Measurements from ENCODE around the gene VKORC1L1. TPM values are rescaled to one million over a fixed set of nuclear protein-coding genes. Genes with fewer than 3 reads are reported as not detected.
A peak's percentile ranks its signal among the peaks of the same experiment; 100 is the strongest.
"Not testable (repeated sequence)": the region's sequence is repeated elsewhere in the genome, so short reads cannot be mapped to it uniquely, and the experiment has no call there.

Gene VKORC1L1
- total and polyA plus RNA-seq, 9 donors = 11.0 to 24.4 (median 20.4) TPM

GRCh38 chr7:65898677-65899447, 26.0 kb downstream of the VKORC1L1 start:
- not testable (repeated sequence) for H3K27me3 ChIP-seq (ENCODE audit: control insufficient read depth, insufficient read depth, low read length); H3K4me1 ChIP-seq (ENCODE audit: control insufficient read depth, insufficient read depth, low read length); H3K4me3 ChIP-seq (ENCODE audit: low read length); H3K36me3 ChIP-seq (ENCODE audit: control insufficient read depth, insufficient read depth, low read length); H3K27ac ChIP-seq (ENCODE audit: low read length); DNase-seq
- H3K9me3 ChIP-seq (replicated peaks; ENCODE audit: control insufficient read depth, low read depth, low read length) = peaks cover 18% of the 10 kb centered on the region
- WGBS (ENCODE audit: insufficient coverage) = 92% methylated on average over 2 of the region's 2 CpGs

- Histone ChIP-seq H3K4me1 (ENCODE audit: control insufficient read depth, insufficient read depth, low read length) (no peaks in the 10 kb centered on the region), H3K4me3 (ENCODE audit: low read length) (no peak overlapping the region), H3K36me3 (ENCODE audit: control insufficient read depth, insufficient read depth, low read length) (peaks cover 3% of the 10 kb centered on the region), H3K9me3 (replicated peaks; ENCODE audit: control insufficient read depth, low read depth, low read length) (peaks cover 22% of the 10 kb centered on the region), H3K27me3 (ENCODE audit: control insufficient read depth, insufficient read depth, low read length) (no peaks in the 10 kb centered on the region), H3K27ac (ENCODE audit: low read length) (no peak overlapping the region)
- DNase-seq = no peak
Measured at GRCh38 chr7:65902306-65902705, 29.4 kb downstream of the VKORC1L1 start.

GRCh38 chr7:65907501-65908198, 34.8 kb downstream of the VKORC1L1 start:
- no peak overlapping the region for H3K27ac ChIP-seq (ENCODE audit: low read length)
- DNase-seq = no peak
- 100% methylated on average over 3 of the region's 6 CpGs for WGBS (ENCODE audit: insufficient coverage)
- H3K4me1 ChIP-seq (ENCODE audit: control insufficient read depth, insufficient read depth, low read length) = no peaks in the 10 kb centered on the region
- H3K27me3 ChIP-seq (ENCODE audit: control insufficient read depth, insufficient read depth, low read length) = no peaks in the 10 kb centered on the region
- H3K4me3 ChIP-seq (ENCODE audit: low read length) = no peak overlapping the region
- H3K9me3 ChIP-seq (replicated peaks; ENCODE audit: control insufficient read depth, low read depth, low read length) = peaks cover 9% of the 10 kb centered on the region
- H3K36me3 ChIP-seq (ENCODE audit: control insufficient read depth, insufficient read depth, low read length) = no peaks in the 10 kb centered on the region

GRCh38 chr7:65910237-65910636, 37.4 kb downstream of the VKORC1L1 start:
- H3K4me3 ChIP-seq (ENCODE audit: low read length) = no peak overlapping the region
- DNase-seq = peak; percentile 14
- H3K36me3 ChIP-seq (ENCODE audit: control insufficient read depth, insufficient read depth, low read length) = no peaks in the 10 kb centered on the region
- no peaks in the 10 kb centered on the region for H3K9me3 ChIP-seq (replicated peaks; ENCODE audit: control insufficient read depth, low read depth, low read length)
- no peak overlapping the region for H3K27ac ChIP-seq (ENCODE audit: low read length)
- WGBS (ENCODE audit: insufficient coverage) = 67% methylated on average over 1 of the region's 2 CpGs
- H3K4me1 ChIP-seq (ENCODE audit: control insufficient read depth, insufficient read depth, low read length) = no peaks in the 10 kb centered on the region
- no peaks in the 10 kb centered on the region for H3K27me3 ChIP-seq (ENCODE audit: control insufficient read depth, insufficient read depth, low read length)

- Histone ChIP-seq H3K4me1 (ENCODE audit: control insufficient read depth, insufficient read depth, low read length) (no peaks in the 10 kb centered on the region), H3K36me3 (ENCODE audit: control insufficient read depth, insufficient read depth, low read length) (no peaks in the 10 kb centered on the region), H3K4me3 (ENCODE audit: low read length) (no peak overlapping the region), H3K9me3 (replicated peaks; ENCODE audit: control insufficient read depth, low read depth, low read length) (no peaks in the 10 kb centered on the region), H3K27me3 (ENCODE audit: control insufficient read depth, insufficient read depth, low read length) (no peaks in the 10 kb centered on the region), H3K27ac (ENCODE audit: low read length) (no peak overlapping the region)
- DNase-seq = no peak
- WGBS (ENCODE audit: insufficient coverage) = 100% methylated on average over 1 of the region's 7 CpGs
Measured at GRCh38 chr7:65912237-65912636, 39.4 kb downstream of the VKORC1L1 start.

GRCh38 chr7:65915921-65916657, 43.2 kb downstream of the VKORC1L1 start:
- DNase-seq = no peak
- H3K4me3 ChIP-seq (ENCODE audit: low read length) = no peak overlapping the region
- H3K36me3 ChIP-seq (ENCODE audit: control insufficient read depth, insufficient read depth, low read length) = peaks cover 5% of the 10 kb centered on the region
- WGBS (ENCODE audit: insufficient coverage) = no CpG with 5 or more reads among the region's 8 CpGs
- no peaks in the 10 kb centered on the region for H3K9me3 ChIP-seq (replicated peaks; ENCODE audit: control insufficient read depth, low read depth, low read length)
- no peaks in the 10 kb centered on the region for H3K4me1 ChIP-seq (ENCODE audit: control insufficient read depth, insufficient read depth, low read length)
- H3K27ac ChIP-seq (ENCODE audit: low read length) = no peak overlapping the region
- no peaks in the 10 kb centered on the region for H3K27me3 ChIP-seq (ENCODE audit: control insufficient read depth, insufficient read depth, low read length)

- Histone ChIP-seq H3K27me3 (ENCODE audit: control insufficient read depth, insufficient read depth, low read length) (no peaks in the 10 kb centered on the region), H3K36me3 (ENCODE audit: control insufficient read depth, insufficient read depth, low read length) (peaks cover 4% of the 10 kb centered on the region), H3K9me3 (replicated peaks; ENCODE audit: control insufficient read depth, low read depth, low read length) (no peaks in the 10 kb centered on the region), H3K4me3 (ENCODE audit: low read length) (no peak overlapping the region), H3K27ac (ENCODE audit: low read length) (no peak overlapping the region), H3K4me1 (ENCODE audit: control insufficient read depth, insufficient read depth, low read length) (no peaks in the 10 kb centered on the region)
- no peak for DNase-seq
- WGBS (ENCODE audit: insufficient coverage) = 87% methylated on average over 4 of the region's 4 CpGs
Measured at GRCh38 chr7:65923316-65923715, 50.4 kb downstream of the VKORC1L1 start.

- Histone ChIP-seq H3K9me3 (replicated peaks; ENCODE audit: control insufficient read depth, low read depth, low read length) (no peaks in the 10 kb centered on the region), H3K4me3 (ENCODE audit: low read length) (no peak overlapping the region), H3K4me1 (ENCODE audit: control insufficient read depth, insufficient read depth, low read length) (no peaks in the 10 kb centered on the region), H3K27me3 (ENCODE audit: control insufficient read depth, insufficient read depth, low read length) (no peaks in the 10 kb centered on the region), H3K27ac (ENCODE audit: low read length) (no peak overlapping the region), H3K36me3 (ENCODE audit: control insufficient read depth, insufficient read depth, low read length) (peaks cover 2% of the 10 kb centered on the region)
- no peak for DNase-seq
- 57% methylated on average over 1 of the region's 4 CpGs for WGBS (ENCODE audit: insufficient coverage)
Measured at GRCh38 chr7:65924193-65924592, 51.3 kb downstream of the VKORC1L1 start.

GRCh38 chr7:65925040-65925439, 52.2 kb downstream of the VKORC1L1 start:
- H3K4me1 ChIP-seq (ENCODE audit: control insufficient read depth, insufficient read depth, low read length) = no peaks in the 10 kb centered on the region
- no peak overlapping the region for H3K4me3 ChIP-seq (ENCODE audit: low read length)
- H3K36me3 ChIP-seq (ENCODE audit: control insufficient read depth, insufficient read depth, low read length) = peaks cover 2% of the 10 kb centered on the region
- WGBS (ENCODE audit: insufficient coverage) = 93% methylated on average over 3 of the region's 3 CpGs
- no peaks in the 10 kb centered on the region for H3K9me3 ChIP-seq (replicated peaks; ENCODE audit: control insufficient read depth, low read depth, low read length)
- no peak overlapping the region for H3K27ac ChIP-seq (ENCODE audit: low read length)
- H3K27me3 ChIP-seq (ENCODE audit: control insufficient read depth, insufficient read depth, low read length) = no peaks in the 10 kb centered on the region
- DNase-seq = no peak

- no peak overlapping the region for H3K27ac ChIP-seq (ENCODE audit: low read length)
- no peaks in the 10 kb centered on the region for H3K9me3 ChIP-seq (replicated peaks; ENCODE audit: control insufficient read depth, low read depth, low read length)
- H3K4me3 ChIP-seq (ENCODE audit: low read length) = no peak overlapping the region
- no peaks in the 10 kb centered on the region for H3K36me3 ChIP-seq (ENCODE audit: control insufficient read depth, insufficient read depth, low read length)
- H3K27me3 ChIP-seq (ENCODE audit: control insufficient read depth, insufficient read depth, low read length) = no peaks in the 10 kb centered on the region
- DNase-seq = no peak
- no peaks in the 10 kb centered on the region for H3K4me1 ChIP-seq (ENCODE audit: control insufficient read depth, insufficient read depth, low read length)
Measured at GRCh38 chr7:65926588-65926987, 53.7 kb downstream of the VKORC1L1 start.

Measured in muscle of leg (tissue), 11 donors.